GM12875 (cell line): ENCODE measurements around the gene PLGRKT.
A peak's percentile ranks its signal among the peaks of the same experiment; 100 is the strongest.

Experiments
- H3K4me3 ChIP-seq: one replicate; pipeline ENCODE4 v1.5.1; 2011; ENCODE audit warnings: low read depth, low read length, control low read depth
- CTCF ChIP-seq: IDR thresholded peaks from 2 replicates; pipeline ENCODE4 v1.5.1; 2011; ENCODE audit warnings: low read depth, mild to moderate bottlenecking, control low read depth, inconsistent platforms, low read length, moderate library complexity, borderline replicate concordance; ENCODE audit not compliant: insufficient read depth

PLGRKT gene

GRCh38 chr9:5428172-5428571 is 9.6 kb downstream of the PLGRKT start:
- H3K4me3 ChIP-seq, result no peak overlapping the region
- no peak for TF ChIP-seq CTCF

- TF ChIP-seq CTCF, result no peak
- no peak overlapping the region for H3K4me3 ChIP-seq
Observed at GRCh38 chr9:5427005-5427404, 10.7 kb downstream of the PLGRKT start.

- peak; percentile 29; the same call in 1 of the 2 replicates for TF ChIP-seq CTCF
- H3K4me3 ChIP-seq, result no peak overlapping the region
Observed at GRCh38 chr9:5425006-5425628, 12.6 kb downstream of the PLGRKT start.

GRCh38 chr9:5422276-5422675 is 15.4 kb downstream of the PLGRKT start:
- TF ChIP-seq CTCF, result no peak
- no peak overlapping the region for H3K4me3 ChIP-seq

DNA sequence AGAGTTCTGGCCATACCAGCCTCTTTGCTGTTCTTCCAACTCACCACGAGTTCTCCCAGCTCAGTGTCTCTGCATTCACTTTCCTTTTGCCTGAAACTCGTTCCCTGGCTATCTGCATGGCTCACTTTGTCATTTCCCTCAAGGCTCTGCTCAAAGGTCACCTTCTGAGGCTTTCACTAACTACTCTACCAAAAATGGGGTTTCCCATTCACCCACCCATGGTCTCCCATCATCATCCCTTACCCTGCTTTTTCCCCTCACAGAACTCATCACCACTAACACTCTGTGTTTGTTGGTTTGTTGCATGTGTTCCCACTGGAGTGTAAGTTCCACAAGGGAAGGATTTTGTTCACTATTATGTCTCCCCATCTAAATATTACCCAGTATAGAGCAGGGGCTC is 16.6 kb downstream of the PLGRKT start:
- no peak overlapping the region for H3K4me3 ChIP-seq

GRCh38 chr9:5419987-5420386 is 17.7 kb downstream of the PLGRKT start:
- no peak for TF ChIP-seq CTCF
- H3K4me3 ChIP-seq, result no peak overlapping the region

More for the DNA sequence above, 16.6 kb downstream of the PLGRKT start:
- no peak for TF ChIP-seq CTCF

- no peak for TF ChIP-seq CTCF
- no peak overlapping the region for H3K4me3 ChIP-seq
Observed at GRCh38 chr9:5418481-5418880, 19.2 kb downstream of the PLGRKT start.
